ENCODE data around the gene VSX1.

The VSX1 gene

GRCh38 chr20:25036331-25036936 lies 45.5 kb downstream of the VSX1 start:
- H3K36me3 ChIP-seq (ENCODE audit: control insufficient read depth, insufficient read depth, low read length), result no peaks in the 10 kb centered on the region
- no peaks in the 10 kb centered on the region for H3K27me3 ChIP-seq (ENCODE audit: control insufficient read depth, insufficient read depth, low read length)
- no peak overlapping the region for H3K9ac ChIP-seq (ENCODE audit: low read length)
- H3K27ac ChIP-seq (ENCODE audit: low read depth, low read length), result no peak overlapping the region
- peaks cover 62% of the 10 kb centered on the region for H3K4me1 ChIP-seq (ENCODE audit: control insufficient read depth, insufficient read depth, low read length)
- no peak overlapping the region for H3K4me3 ChIP-seq (ENCODE audit: low read length)

- H3K4me3 ChIP-seq (ENCODE audit: low read length), result no peak overlapping the region
- H3K27ac ChIP-seq (ENCODE audit: low read depth, low read length), result no peak overlapping the region
- peaks cover 59% of the 10 kb centered on the region for H3K4me1 ChIP-seq (ENCODE audit: control insufficient read depth, insufficient read depth, low read length)
Observed at GRCh38 chr20:25035921-25036320, 46.0 kb downstream of the VSX1 start.

GRCh38 chr20:25033924-25034300 lies 48.0 kb downstream of the VSX1 start:
- H3K4me3 ChIP-seq (ENCODE audit: low read length), result peak overlapping the region; percentile 22
- H3K4me1 ChIP-seq (ENCODE audit: control insufficient read depth, insufficient read depth, low read length), result peaks cover 46% of the 10 kb centered on the region
- H3K9ac ChIP-seq (ENCODE audit: low read length), result no peak overlapping the region
- no peaks in the 10 kb centered on the region for H3K36me3 ChIP-seq (ENCODE audit: control insufficient read depth, insufficient read depth, low read length)
- no peaks in the 10 kb centered on the region for H3K27me3 ChIP-seq (ENCODE audit: control insufficient read depth, insufficient read depth, low read length)
- peak overlapping the region; percentile 86 for H3K27ac ChIP-seq (ENCODE audit: low read depth, low read length)

More at GRCh38 chr20:25035921-25036320, 46.0 kb downstream of the VSX1 start:
- no peaks in the 10 kb centered on the region for H3K27me3 ChIP-seq (ENCODE audit: control insufficient read depth, insufficient read depth, low read length)
- H3K9ac ChIP-seq (ENCODE audit: low read length), result no peak overlapping the region
- no peaks in the 10 kb centered on the region for H3K36me3 ChIP-seq (ENCODE audit: control insufficient read depth, insufficient read depth, low read length)

GRCh38 chr20:25033265-25033923 lies 48.5 kb downstream of the VSX1 start:
- H3K27me3 ChIP-seq (ENCODE audit: control insufficient read depth, insufficient read depth, low read length), result no peaks in the 10 kb centered on the region
- H3K9ac ChIP-seq (ENCODE audit: low read length), result no peak overlapping the region
- H3K4me3 ChIP-seq (ENCODE audit: low read length), result peak overlapping the region; percentile 22
- H3K4me1 ChIP-seq (ENCODE audit: control insufficient read depth, insufficient read depth, low read length), result peaks cover 41% of the 10 kb centered on the region
- H3K27ac ChIP-seq (ENCODE audit: low read depth, low read length), result peak overlapping the region; percentile 86
- no peaks in the 10 kb centered on the region for H3K36me3 ChIP-seq (ENCODE audit: control insufficient read depth, insufficient read depth, low read length)

GRCh38 chr20:25032478-25033264 lies 49.3 kb downstream of the VSX1 start:
- peak overlapping the region; percentile 86 for H3K27ac ChIP-seq (ENCODE audit: low read depth, low read length)

GRCh38 chr20:25032065-25032477 lies 49.9 kb downstream of the VSX1 start:
- Histone ChIP-seq H3K36me3 (ENCODE audit: control insufficient read depth, insufficient read depth, low read length) (no peaks in the 10 kb centered on the region), H3K4me1 (ENCODE audit: control insufficient read depth, insufficient read depth, low read length) (peaks cover 28% of the 10 kb centered on the region), H3K4me3 (ENCODE audit: low read length) (no peak overlapping the region), H3K9ac (ENCODE audit: low read length) (no peak overlapping the region), H3K27ac (ENCODE audit: low read depth, low read length) (peak overlapping the region; percentile 86), H3K27me3 (ENCODE audit: control insufficient read depth, insufficient read depth, low read length) (no peaks in the 10 kb centered on the region)

More at GRCh38 chr20:25032478-25033264, 49.3 kb downstream of the VSX1 start:
- Histone ChIP-seq H3K36me3 (ENCODE audit: control insufficient read depth, insufficient read depth, low read length) (no peaks in the 10 kb centered on the region), H3K9ac (ENCODE audit: low read length) (no peak overlapping the region), H3K27me3 (ENCODE audit: control insufficient read depth, insufficient read depth, low read length) (no peaks in the 10 kb centered on the region), H3K4me3 (ENCODE audit: low read length) (no peak overlapping the region), H3K4me1 (ENCODE audit: control insufficient read depth, insufficient read depth, low read length) (peaks cover 34% of the 10 kb centered on the region)

- H3K27me3 ChIP-seq (ENCODE audit: control insufficient read depth, insufficient read depth, low read length), result no peaks in the 10 kb centered on the region
- no peak overlapping the region for H3K27ac ChIP-seq (ENCODE audit: low read depth, low read length)
- no peak overlapping the region for H3K4me3 ChIP-seq (ENCODE audit: low read length)
- no peaks in the 10 kb centered on the region for H3K36me3 ChIP-seq (ENCODE audit: control insufficient read depth, insufficient read depth, low read length)
- no peak overlapping the region for H3K9ac ChIP-seq (ENCODE audit: low read length)
- peaks cover 26% of the 10 kb centered on the region for H3K4me1 ChIP-seq (ENCODE audit: control insufficient read depth, insufficient read depth, low read length)
Observed at GRCh38 chr20:25031241-25031640, 50.7 kb downstream of the VSX1 start.

- peaks cover 26% of the 10 kb centered on the region for H3K4me1 ChIP-seq (ENCODE audit: control insufficient read depth, insufficient read depth, low read length)
- H3K4me3 ChIP-seq (ENCODE audit: low read length), result no peak overlapping the region
- no peaks in the 10 kb centered on the region for H3K27me3 ChIP-seq (ENCODE audit: control insufficient read depth, insufficient read depth, low read length)
- no peaks in the 10 kb centered on the region for H3K36me3 ChIP-seq (ENCODE audit: control insufficient read depth, insufficient read depth, low read length)
- no peak overlapping the region for H3K27ac ChIP-seq (ENCODE audit: low read depth, low read length)
- H3K9ac ChIP-seq (ENCODE audit: low read length), result no peak overlapping the region
Observed at GRCh38 chr20:25030649-25031207, 51.2 kb downstream of the VSX1 start.

- Histone ChIP-seq H3K27ac (ENCODE audit: low read depth, low read length) (no peak overlapping the region), H3K4me3 (ENCODE audit: low read length) (no peak overlapping the region), H3K27me3 (ENCODE audit: control insufficient read depth, insufficient read depth, low read length) (no peaks in the 10 kb centered on the region), H3K9ac (ENCODE audit: low read length) (no peak overlapping the region), H3K36me3 (ENCODE audit: control insufficient read depth, insufficient read depth, low read length) (no peaks in the 10 kb centered on the region), H3K4me1 (ENCODE audit: control insufficient read depth, insufficient read depth, low read length) (peaks cover 26% of the 10 kb centered on the region)
Observed at GRCh38 chr20:25030007-25030648, 51.8 kb downstream of the VSX1 start.

- Histone ChIP-seq H3K27ac (ENCODE audit: low read depth, low read length) (no peak overlapping the region), H3K27me3 (ENCODE audit: control insufficient read depth, insufficient read depth, low read length) (no peaks in the 10 kb centered on the region), H3K4me3 (ENCODE audit: low read length) (no peak overlapping the region), H3K4me1 (ENCODE audit: control insufficient read depth, insufficient read depth, low read length) (no peaks in the 10 kb centered on the region), H3K9ac (ENCODE audit: low read length) (no peak overlapping the region), H3K36me3 (ENCODE audit: control insufficient read depth, insufficient read depth, low read length) (peaks cover 4% of the 10 kb centered on the region)
Observed at GRCh38 chr20:25025986-25026605, 55.8 kb downstream of the VSX1 start.
